Stomach smooth muscle (tissue), 2 donors: Measurements from ENCODE around the gene KIFAP3.

Experiments
- H3K27ac ChIP-seq: one replicate; pipeline ENCODE4 v1.7.0; 2013; ENCODE audit warnings: mild to moderate bottlenecking, low read length, inconsistent platforms
- H3K27me3 ChIP-seq, 2 donors: one replicate each; pipeline ENCODE4 v1.7.0; 2013; ENCODE audit warnings: low read length in 2 of 2; ENCODE audit not compliant: insufficient read depth in 2 of 2, control insufficient read depth in 1 of 2
- H3K36me3 ChIP-seq, 2 donors: one replicate each; pipeline ENCODE4 v1.7.0; 2013; ENCODE audit warnings: low read length in 2 of 2; ENCODE audit not compliant: control insufficient read depth in 2 of 2, insufficient read depth in 2 of 2
- H3K4me1 ChIP-seq: one replicate; pipeline ENCODE4 v1.7.0; 2013; ENCODE audit warnings: low read length; ENCODE audit not compliant: control insufficient read depth, insufficient read depth
- H3K4me3 ChIP-seq, 2 donors: one replicate each; pipeline ENCODE4 v1.7.0; 2013; ENCODE audit warnings: low read length in 2 of 2
- H3K9ac ChIP-seq, 2 donors: one replicate each; pipeline ENCODE4 v1.7.0; 2013; ENCODE audit warnings: low read length in 2 of 2, mild to moderate bottlenecking in 1 of 2
- H3K9me3 ChIP-seq, 2 donors: one replicate each; pipeline ENCODE4 v1.7.0; 2013; ENCODE audit warnings: low read length in 2 of 2; ENCODE audit not compliant: control insufficient read depth in 2 of 2
- donor health status: healthy.
- donor health status: Pancreatic carcinoma.

The KIFAP3 gene

GRCh38 chr1:169946206-169946605 lies 128.3 kb downstream of the KIFAP3 start:
- Histone ChIP-seq H3K9ac (no peak overlapping the region), H3K36me3 (no peaks in the 10 kb centered on the region), H3K4me3 (no peak overlapping the region), H3K4me1 (no peaks in the 10 kb centered on the region), H3K27me3 (no peaks in the 10 kb centered on the region), H3K27ac (no peak overlapping the region), H3K9me3 (no peaks in the 10 kb centered on the region)

- Histone ChIP-seq H3K9me3 (no peaks in the 10 kb centered on the region), H3K27ac (no peak overlapping the region), H3K27me3 (no peaks in the 10 kb centered on the region), H3K4me1 (no peaks in the 10 kb centered on the region), H3K36me3 (no peaks in the 10 kb centered on the region), H3K9ac (no peak overlapping the region), H3K4me3 (no peak overlapping the region)
These were observed 129.3 kb downstream of the KIFAP3 start for GRCh38 chr1:169945181-169945580.

- H3K4me3 ChIP-seq: no peak overlapping the region
- H3K27me3 ChIP-seq: no peaks in the 10 kb centered on the region
- no peak overlapping the region for H3K9ac ChIP-seq
- no peak overlapping the region for H3K27ac ChIP-seq
- no peaks in the 10 kb centered on the region for H3K4me1 ChIP-seq
- no peaks in the 10 kb centered on the region for H3K9me3 ChIP-seq
- H3K36me3 ChIP-seq: no peaks in the 10 kb centered on the region
These were observed 129.9 kb downstream of the KIFAP3 start for GRCh38 chr1:169944621-169945020.

GRCh38 chr1:169943963-169944526 lies 130.4 kb downstream of the KIFAP3 start:
- Histone ChIP-seq H3K4me1 (no peaks in the 10 kb centered on the region), H3K27me3 (no peaks in the 10 kb centered on the region), H3K27ac (no peak overlapping the region), H3K36me3 (no peaks in the 10 kb centered on the region), H3K9me3 (no peaks in the 10 kb centered on the region), H3K4me3 (no peak overlapping the region), H3K9ac (no peak overlapping the region)

GRCh38 chr1:169941982-169942830 lies 132.3 kb downstream of the KIFAP3 start:
- Histone ChIP-seq H3K27me3 (no peaks in the 10 kb centered on the region), H3K36me3 (no peaks in the 10 kb centered on the region), H3K4me3 (no peak overlapping the region), H3K9ac (no peak overlapping the region), H3K27ac (no peak overlapping the region), H3K4me1 (no peaks in the 10 kb centered on the region), H3K9me3 (no peaks in the 10 kb centered on the region)

GRCh38 chr1:169933984-169934725 lies 140.3 kb downstream of the KIFAP3 start:
- no peaks in the 10 kb centered on the region for H3K27me3 ChIP-seq
- no peaks in the 10 kb centered on the region for H3K9me3 ChIP-seq
- H3K9ac ChIP-seq: no peak overlapping the region
- H3K4me3 ChIP-seq: no peak overlapping the region
- H3K4me1 ChIP-seq: no peaks in the 10 kb centered on the region
- no peak overlapping the region for H3K27ac ChIP-seq
- no peaks in the 10 kb centered on the region for H3K36me3 ChIP-seq

GRCh38 chr1:169931795-169932231 lies 142.7 kb downstream of the KIFAP3 start:
- no peaks in the 10 kb centered on the region for H3K27me3 ChIP-seq
- H3K9me3 ChIP-seq: no peaks in the 10 kb centered on the region
- H3K4me3 ChIP-seq: no peak overlapping the region
- H3K27ac ChIP-seq: no peak overlapping the region
- H3K4me1 ChIP-seq: no peaks in the 10 kb centered on the region
- H3K9ac ChIP-seq: no peak overlapping the region
- no peaks in the 10 kb centered on the region for H3K36me3 ChIP-seq

- Histone ChIP-seq H3K9me3 (no peaks in the 10 kb centered on the region), H3K9ac (no peak overlapping the region), H3K4me1 (no peaks in the 10 kb centered on the region), H3K4me3 (no peak overlapping the region), H3K27ac (no peak overlapping the region), H3K27me3 (no peaks in the 10 kb centered on the region), H3K36me3 (no peaks in the 10 kb centered on the region)
These were observed 145.3 kb downstream of the KIFAP3 start for GRCh38 chr1:169929210-169929526.

- no peaks in the 10 kb centered on the region for H3K9me3 ChIP-seq
- H3K27ac ChIP-seq: no peak overlapping the region
- no peaks in the 10 kb centered on the region for H3K27me3 ChIP-seq
- H3K4me1 ChIP-seq: no peaks in the 10 kb centered on the region
- no peak overlapping the region for H3K9ac ChIP-seq
- no peak overlapping the region for H3K4me3 ChIP-seq
- no peaks in the 10 kb centered on the region for H3K36me3 ChIP-seq
These were observed 145.9 kb downstream of the KIFAP3 start for GRCh38 chr1:169928438-169929209.
